ENCODE measurements around the gene ARID3A.

- TF ChIP-seq CTCF (IDR thresholded peaks at IDR 0.05) (no peak), POLR2AphosphoS5 (IDR thresholded peaks at IDR 0.05; ENCODE audit: low read depth, low read length) (no peak), TCF7L2 (IDR thresholded peaks at IDR 0.05; ENCODE audit: low read depth, low read length) (no peak), SIN3A (IDR thresholded peaks at IDR 0.05; ENCODE audit: borderline replicate concordance, insufficient read depth, low read depth, low read length) (no peak)
Observed at GRCh38 chr19:954672-955494, 29.0 kb downstream of the ARID3A start.

All from Panc1 (cell line).